HepG2 (cell line): ENCODE results near the gene EFCAB8. TPM values are rescaled to one million over a fixed set of nuclear protein-coding genes. Genes with fewer than 3 reads are reported as not detected.

ENCODE experiments used
- HNF1A ChIP-seq, 2 experiments: sonication (generic) in 1 of 2; formaldehyde crosslinking in 1 of 2; IDR thresholded peaks; 2 replicates each; pipeline versions ENCODE4 v1.4.0 to v1.6.1; 2016 to 2020; ENCODE audit warnings: borderline replicate concordance in 1 of 2, low read depth in 1 of 2, mild to moderate bottlenecking in 1 of 2, missing genetic modification reagents in 1 of 2
- PITX1 ChIP-seq: sonication (generic); formaldehyde crosslinking; IDR thresholded peaks from 2 replicates; pipeline ENCODE4 v1.5.1; 2020; ENCODE audit warnings: mild to moderate bottlenecking, missing genetic modification reagents
- PRDM15 ChIP-seq: sonication (generic); formaldehyde crosslinking; IDR thresholded peaks from 2 replicates; pipeline ENCODE4 v1.4.0; 2020; ENCODE audit warnings: missing genetic modification reagents
- ZFP36L1 ChIP-seq: sonication (generic); formaldehyde crosslinking; IDR thresholded peaks from 2 replicates; pipeline ENCODE4 v1.8.0; 2022; ENCODE audit warnings: mild to moderate bottlenecking, missing genetic modification reagents, moderate library complexity
- ZNF646 ChIP-seq: sonication (generic); formaldehyde crosslinking; IDR thresholded peaks from 2 replicates; pipeline ENCODE4 v1.9.0; 2021; ENCODE audit warnings: mild to moderate bottlenecking, missing genetic modification reagents
- ZNF724P ChIP-seq: sonication (generic); formaldehyde crosslinking; IDR thresholded peaks from 2 replicates; pipeline ENCODE4 v1.8.0; 2022; ENCODE audit warnings: missing genetic modification reagents, borderline replicate concordance
- ZNF776 ChIP-seq: sonication (generic); formaldehyde crosslinking; IDR thresholded peaks from 2 replicates; pipeline ENCODE4 v1.4.0; 2020; ENCODE audit warnings: mild to moderate bottlenecking, missing genetic modification reagents
- polyA plus RNA-seq, 8 experiments: library from polyadenylated mRNA; depleted of rRNA in 3 of 8; stranded (reverse) in 7 of 8; unstranded in 1 of 8; fragments of >200 nt; fragmentation: Illumina TruSeq in 4 of 8; extraction: Trizol in 4 of 8; gene quantifications; 2 replicates each; pipeline versions ENCODE4 v1.2.1 to v1.2.3, GENCODE V29; 2011 to 2016; ENCODE audit warnings: low read depth in 4 of 8, missing spikeins in 1 of 8, mixed read lengths in 1 of 8; ENCODE audit not compliant: insufficient read depth in 1 of 8
- total RNA-seq, 5 experiments: library from RNA; depleted of rRNA; stranded (reverse); fragments of >200 nt; fragmentation: Illumina TruSeq; extraction: Trizol; gene quantifications; 2 replicates each; pipeline ENCODE4 v1.2.3, GENCODE V29; 2016; ENCODE audit warnings: low read depth in 1 of 5
- TF ChIP-seq, protein P1 (sequence below): sonication (generic); formaldehyde crosslinking; conservative IDR thresholded peaks from 2 replicates; pipeline ENCODE4 v1.4.0; 2020; ENCODE audit warnings: missing genetic modification reagents
- TF ChIP-seq, protein P2 (sequence below): sonication (generic); formaldehyde crosslinking; IDR thresholded peaks from 2 replicates; pipeline ENCODE4 v1.4.0; 2020; ENCODE audit warnings: missing genetic modification reagents

EFCAB8 gene
- total and polyA plus RNA-seq, 2 of the 13 experiments (the other 11 are each of a cell fraction or from before 2014, with no cell fraction given): 0.15 to 0.22 TPM

DNA sequence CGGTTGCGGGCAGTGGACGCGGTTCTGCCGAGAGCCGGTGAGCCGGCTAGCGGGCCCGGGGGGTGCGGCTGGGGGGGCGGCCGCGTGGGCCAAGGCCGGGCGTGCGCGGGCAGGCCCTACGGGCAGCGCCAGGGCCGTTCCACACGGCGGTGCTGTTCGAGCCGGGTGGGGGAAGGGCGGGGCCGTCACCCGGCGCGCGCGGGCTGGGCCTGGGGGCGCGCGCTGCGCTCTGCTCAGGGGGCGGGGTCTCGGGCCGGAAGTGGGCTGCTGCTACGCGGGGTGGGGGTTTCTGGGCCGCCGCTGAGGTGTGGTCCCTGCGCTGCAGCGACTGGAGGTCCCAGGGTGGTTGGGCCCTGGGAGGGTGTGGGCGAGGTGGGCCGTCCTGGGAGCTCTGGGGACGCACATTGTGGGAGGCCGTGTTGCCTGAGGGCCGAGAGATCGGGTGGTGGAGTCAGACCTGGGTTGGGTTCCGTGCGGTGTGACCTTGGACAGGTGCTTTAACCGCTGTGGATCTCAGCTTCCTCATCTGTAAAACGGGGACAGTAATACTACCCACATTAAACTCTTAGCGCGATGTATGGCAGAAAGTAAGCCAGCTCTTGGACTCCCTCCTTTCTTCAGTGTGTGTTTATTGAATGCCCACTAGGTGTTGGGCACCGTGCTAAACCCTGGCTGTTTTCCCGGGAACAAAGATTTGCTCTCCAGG lies 38.6 kb upstream of the EFCAB8 start (continued):
- TF ChIP-seq ZNF646 (CRISPR knock-in tag): no peak
- TF ChIP-seq PRDM15 (CRISPR knock-in tag): no peak
- no peak for TF ChIP-seq ZNF724P
- TF ChIP-seq HNF1A (IDR thresholded peaks at IDR 0.05; ENCODE audit: low read depth): no peak
- peak; percentile 72; the same call in 1 of the 2 replicates for TF ChIP-seq HNF1A (CRISPR knock-in tag; IDR thresholded peaks at IDR 0.05; ENCODE audit: borderline replicate concordance)
- TF ChIP-seq, protein P1, sequence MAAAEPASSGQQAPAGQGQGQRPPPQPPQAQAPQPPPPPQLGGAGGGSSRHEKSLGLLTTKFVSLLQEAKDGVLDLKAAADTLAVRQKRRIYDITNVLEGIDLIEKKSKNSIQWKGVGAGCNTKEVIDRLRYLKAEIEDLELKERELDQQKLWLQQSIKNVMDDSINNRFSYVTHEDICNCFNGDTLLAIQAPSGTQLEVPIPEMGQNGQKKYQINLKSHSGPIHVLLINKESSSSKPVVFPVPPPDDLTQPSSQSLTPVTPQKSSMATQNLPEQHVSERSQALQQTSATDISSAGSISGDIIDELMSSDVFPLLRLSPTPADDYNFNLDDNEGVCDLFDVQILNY: peak; percentile 72
- TF ChIP-seq ZNF776 (CRISPR knock-in tag): peak; percentile 72; the same call in 1 of the 2 replicates
- TF ChIP-seq, protein P2, sequence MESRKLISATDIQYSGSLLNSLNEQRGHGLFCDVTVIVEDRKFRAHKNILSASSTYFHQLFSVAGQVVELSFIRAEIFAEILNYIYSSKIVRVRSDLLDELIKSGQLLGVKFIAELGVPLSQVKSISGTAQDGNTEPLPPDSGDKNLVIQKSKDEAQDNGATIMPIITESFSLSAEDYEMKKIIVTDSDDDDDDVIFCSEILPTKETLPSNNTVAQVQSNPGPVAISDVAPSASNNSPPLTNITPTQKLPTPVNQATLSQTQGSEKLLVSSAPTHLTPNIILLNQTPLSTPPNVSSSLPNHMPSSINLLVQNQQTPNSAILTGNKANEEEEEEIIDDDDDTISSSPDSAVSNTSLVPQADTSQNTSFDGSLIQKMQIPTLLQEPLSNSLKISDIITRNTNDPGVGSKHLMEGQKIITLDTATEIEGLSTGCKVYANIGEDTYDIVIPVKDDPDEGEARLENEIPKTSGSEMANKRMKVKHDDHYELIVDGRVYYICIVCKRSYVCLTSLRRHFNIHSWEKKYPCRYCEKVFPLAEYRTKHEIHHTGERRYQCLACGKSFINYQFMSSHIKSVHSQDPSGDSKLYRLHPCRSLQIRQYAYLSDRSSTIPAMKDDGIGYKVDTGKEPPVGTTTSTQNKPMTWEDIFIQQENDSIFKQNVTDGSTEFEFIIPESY (CRISPR knock-in tag): 0 out of 2 replicates have a peak, but pooled peaks have one; percentile 32
- peak; percentile 59 for TF ChIP-seq PITX1 (CRISPR knock-in tag)
- TF ChIP-seq ZFP36L1: peak; percentile 23; the same call in 1 of the 2 replicates
